Brain microvascular endothelial cell (primary cell): ENCODE results near the gene PHOX2A.

Experiments
- DNase-seq: peaks from one replicate; pipeline ENCODE4 v3.0.0-alpha.2; 2020
- H3K27ac ChIP-seq: fragments of 250-450 bp; sonication (Bioruptor Pico); 2 replicates; pipeline ENCODE4 v1.5.1; 2020; ENCODE audit warnings: mild to moderate bottlenecking, moderate library complexity
- H3K27me3 ChIP-seq: fragments of 250-450 bp; sonication (Bioruptor Pico); replicated peaks from 2 replicates; pipeline ENCODE4 v1.5.1; 2020; ENCODE audit warnings: mild to moderate bottlenecking
- H3K36me3 ChIP-seq: fragments of 250-450 bp; sonication (Bioruptor Pico); replicated peaks from 2 replicates; pipeline ENCODE4 v1.5.1; 2020; ENCODE audit warnings: mild to moderate bottlenecking
- H3K4me3 ChIP-seq: 2 replicates; pipeline ENCODE4 v1.5.1; 2011; ENCODE audit warnings: low read depth, mild to moderate bottlenecking, control low read depth, low read length, moderate library complexity
- in situ Hi-C: cut with HindIII; loops from 2 replicates; pipeline ENCODE4 v1.10.0; 2017; ENCODE audit warnings: low sequenced_read_pairs, low pct_ligation_motif_present
- TF ChIP-seq, protein P1 (sequence below): IDR thresholded peaks from 2 replicates; pipeline ENCODE4 v1.5.1; 2011; ENCODE audit warnings: low read depth, mild to moderate bottlenecking, moderate library complexity, low read length, control low read depth, inconsistent platforms; ENCODE audit errors: missing control alignments

PHOX2A gene

DNA sequence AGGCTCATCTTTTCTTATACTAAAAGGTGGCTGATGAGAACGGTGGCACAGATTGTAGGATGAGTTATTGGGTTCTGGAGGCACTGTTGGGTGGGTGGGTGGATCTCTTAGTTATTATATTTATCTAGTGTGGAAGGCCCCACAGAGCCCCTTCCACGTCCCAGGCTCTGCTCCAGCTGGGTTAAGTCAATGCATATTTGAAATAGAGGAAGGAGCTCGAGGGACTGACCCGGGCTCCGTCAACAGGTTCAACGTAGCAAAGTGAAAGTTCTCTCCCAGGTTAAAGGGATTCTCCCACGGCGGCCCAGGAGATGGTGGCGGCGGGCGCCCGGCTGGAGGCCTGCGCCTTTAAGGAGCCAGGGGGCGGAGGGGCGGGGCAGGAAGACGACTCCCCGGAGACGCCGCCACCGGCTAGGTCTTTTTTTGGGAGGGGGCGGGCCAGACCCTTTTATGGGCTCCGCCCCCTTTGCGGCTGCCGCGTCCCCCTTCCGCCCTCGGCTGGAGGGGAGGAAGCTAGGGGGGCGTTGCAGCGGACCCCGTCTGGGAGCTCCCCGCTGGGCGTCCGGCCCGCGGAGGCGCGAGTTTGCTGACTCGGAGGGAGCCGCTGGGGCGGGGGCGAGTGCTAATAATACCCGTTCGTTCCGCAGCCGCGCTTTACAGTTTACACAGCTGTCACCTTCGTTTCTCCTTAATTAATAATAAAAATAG is 20.9 kb downstream of the PHOX2A start:
- in situ Hi-C loops, result no loop called here
- Histone ChIP-seq H3K4me3 (peak overlapping the region; percentile 83), H3K27me3 (peaks cover 2% of the 10 kb centered on the region), H3K27ac (peak overlapping the region; percentile 80), H3K36me3 (peaks cover 1% of the 10 kb centered on the region)
- DNase-seq, result peak; percentile 83
- TF ChIP-seq, protein P1, sequence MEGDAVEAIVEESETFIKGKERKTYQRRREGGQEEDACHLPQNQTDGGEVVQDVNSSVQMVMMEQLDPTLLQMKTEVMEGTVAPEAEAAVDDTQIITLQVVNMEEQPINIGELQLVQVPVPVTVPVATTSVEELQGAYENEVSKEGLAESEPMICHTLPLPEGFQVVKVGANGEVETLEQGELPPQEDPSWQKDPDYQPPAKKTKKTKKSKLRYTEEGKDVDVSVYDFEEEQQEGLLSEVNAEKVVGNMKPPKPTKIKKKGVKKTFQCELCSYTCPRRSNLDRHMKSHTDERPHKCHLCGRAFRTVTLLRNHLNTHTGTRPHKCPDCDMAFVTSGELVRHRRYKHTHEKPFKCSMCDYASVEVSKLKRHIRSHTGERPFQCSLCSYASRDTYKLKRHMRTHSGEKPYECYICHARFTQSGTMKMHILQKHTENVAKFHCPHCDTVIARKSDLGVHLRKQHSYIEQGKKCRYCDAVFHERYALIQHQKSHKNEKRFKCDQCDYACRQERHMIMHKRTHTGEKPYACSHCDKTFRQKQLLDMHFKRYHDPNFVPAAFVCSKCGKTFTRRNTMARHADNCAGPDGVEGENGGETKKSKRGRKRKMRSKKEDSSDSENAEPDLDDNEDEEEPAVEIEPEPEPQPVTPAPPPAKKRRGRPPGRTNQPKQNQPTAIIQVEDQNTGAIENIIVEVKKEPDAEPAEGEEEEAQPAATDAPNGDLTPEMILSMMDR, result peak; percentile 30

DNA sequence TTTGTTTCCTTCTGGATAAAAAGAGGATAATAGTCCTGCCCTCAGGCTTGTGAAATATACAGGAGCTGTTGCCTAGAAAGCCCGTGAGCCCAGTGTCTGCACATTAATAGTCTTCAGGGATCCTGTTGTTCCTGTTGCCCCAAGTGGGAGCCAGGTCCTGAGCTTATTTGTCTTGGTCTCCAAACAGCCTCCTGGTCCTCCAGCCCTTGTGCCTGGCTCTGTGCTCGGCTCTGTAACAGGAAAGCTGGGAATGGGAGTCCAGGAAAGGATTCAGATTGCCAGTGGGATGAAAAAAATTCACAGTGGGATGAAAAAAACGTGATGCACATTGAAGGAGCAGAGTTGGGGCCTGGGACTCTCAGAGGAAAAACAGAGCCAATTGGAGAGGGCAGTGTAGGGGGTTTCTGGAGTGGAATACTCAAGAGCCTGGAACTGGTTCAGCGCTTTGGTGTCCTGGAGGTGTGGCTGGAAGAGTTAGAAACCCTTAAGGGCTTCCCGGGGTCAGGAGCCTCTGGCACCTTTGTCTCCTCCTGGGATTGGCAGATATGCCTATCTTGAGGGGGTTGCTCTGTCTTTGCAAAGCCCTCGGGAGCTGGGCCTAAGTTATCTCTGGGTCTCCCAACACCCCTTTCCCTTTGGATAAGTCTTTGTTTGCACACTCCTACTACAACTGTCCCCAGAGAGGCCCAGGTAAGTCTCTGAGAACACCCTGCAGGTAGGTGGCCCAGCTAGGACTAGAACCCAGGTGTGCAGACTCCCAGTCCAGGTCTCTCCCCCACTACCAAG is 21.7 kb downstream of the PHOX2A start:
- peak overlapping the region; percentile 83 for H3K4me3 ChIP-seq
- H3K27me3 ChIP-seq, result peaks cover 2% of the 10 kb centered on the region
- in situ Hi-C loops, result no loop called here
- DNase-seq, result no peak
- no peaks in the 10 kb centered on the region for H3K36me3 ChIP-seq
- TF ChIP-seq, protein P1, result no peak
- no peak overlapping the region for H3K27ac ChIP-seq

DNA sequence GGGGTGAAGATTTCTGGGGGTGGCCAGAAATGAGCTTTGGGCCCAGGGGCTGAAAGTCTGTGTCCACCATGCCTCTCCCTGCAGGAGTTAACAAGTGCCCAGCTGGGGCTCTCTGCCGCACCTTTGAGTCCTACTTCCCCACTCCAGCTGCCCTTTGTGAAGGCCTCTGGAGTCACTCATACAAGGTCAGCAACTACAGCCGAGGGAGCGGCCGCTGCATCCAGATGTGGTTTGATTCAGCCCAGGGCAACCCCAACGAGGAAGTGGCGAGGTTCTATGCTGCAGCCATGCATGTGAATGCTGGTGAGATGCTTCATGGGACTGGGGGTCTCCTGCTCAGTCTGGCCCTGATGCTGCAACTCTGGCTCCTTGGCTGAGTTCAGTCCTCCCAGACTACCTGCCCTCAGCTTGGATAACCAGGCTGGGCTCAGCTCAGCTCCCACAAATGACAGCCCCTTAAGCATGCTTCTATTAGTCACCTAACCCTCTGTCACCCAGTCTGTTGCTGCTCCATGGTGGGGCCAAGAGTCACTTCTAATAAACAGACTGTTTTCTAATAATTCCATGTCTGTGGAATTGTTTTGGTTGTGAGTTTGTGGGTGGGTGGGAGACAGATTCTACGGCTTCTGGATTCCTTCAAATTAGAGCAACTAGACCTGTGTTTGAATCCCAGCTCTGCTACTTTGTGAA is 22.4 kb downstream of the PHOX2A start:
- Histone ChIP-seq H3K36me3 (no peaks in the 10 kb centered on the region), H3K27me3 (peaks cover 2% of the 10 kb centered on the region), H3K27ac (no peak overlapping the region), H3K4me3 (no peak overlapping the region)
- no peak for DNase-seq
- TF ChIP-seq, protein P1, result no peak
- in situ Hi-C loops, result no loop called here

DNA sequence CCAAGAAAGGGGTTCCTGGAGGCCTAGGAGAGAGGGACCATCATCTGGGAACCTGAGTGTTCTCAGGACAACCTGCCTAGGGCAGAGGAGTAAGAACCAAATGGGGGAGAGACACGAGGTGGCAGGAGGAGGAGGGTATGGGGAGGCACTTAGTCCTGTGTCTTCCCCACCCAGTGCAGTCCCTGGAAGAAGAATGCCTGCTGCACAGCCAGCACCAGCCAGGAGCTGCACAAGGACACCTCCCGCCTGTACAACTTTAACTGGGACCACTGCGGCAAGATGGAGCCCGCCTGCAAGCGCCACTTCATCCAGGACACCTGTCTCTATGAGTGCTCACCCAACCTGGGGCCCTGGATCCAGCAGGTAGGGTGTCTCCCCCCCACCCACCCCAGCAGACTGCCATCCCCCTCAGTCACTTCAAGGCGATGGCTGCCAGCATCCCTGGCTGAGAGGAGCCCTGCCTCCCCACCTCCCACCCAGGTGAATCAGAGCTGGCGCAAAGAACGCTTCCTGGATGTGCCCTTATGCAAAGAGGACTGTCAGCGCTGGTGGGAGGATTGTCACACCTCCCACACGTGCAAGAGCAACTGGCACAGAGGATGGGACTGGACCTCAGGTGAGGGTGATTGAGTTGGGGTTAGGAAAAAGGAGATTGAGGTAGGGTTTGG is 23.1 kb downstream of the PHOX2A start:
- peaks cover 2% of the 10 kb centered on the region for H3K27me3 ChIP-seq
- no peaks in the 10 kb centered on the region for H3K36me3 ChIP-seq
- TF ChIP-seq, protein P1, result no peak
- in situ Hi-C loops, result no loop called here
- no peak for DNase-seq
- no peak overlapping the region for H3K27ac ChIP-seq
- no peak overlapping the region for H3K4me3 ChIP-seq

DNA sequence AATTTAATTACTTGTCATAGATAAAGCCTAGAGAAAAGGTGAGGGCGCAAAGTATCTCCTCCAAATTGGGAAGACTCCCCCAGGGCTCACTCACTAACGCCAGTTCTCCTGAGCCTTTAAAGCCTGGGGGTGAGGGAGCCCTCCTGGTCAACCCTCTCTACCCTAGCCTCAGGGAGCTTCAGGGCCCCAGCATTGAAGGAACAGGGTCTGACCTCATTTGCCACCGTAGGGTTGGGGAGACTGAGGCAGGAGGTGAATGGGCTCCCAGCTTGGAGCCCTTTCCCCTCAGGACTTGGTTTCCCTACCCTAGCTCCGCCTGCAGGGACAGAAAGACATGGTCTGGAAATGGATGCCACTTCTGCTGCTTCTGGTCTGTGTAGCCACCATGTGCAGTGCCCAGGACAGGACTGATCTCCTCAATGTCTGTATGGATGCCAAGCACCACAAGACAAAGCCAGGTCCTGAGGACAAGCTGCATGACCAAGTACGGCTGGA is 25.7 kb downstream of the PHOX2A start:
- no peak overlapping the region for H3K27ac ChIP-seq
- DNase-seq, result no peak
- H3K36me3 ChIP-seq, result no peaks in the 10 kb centered on the region
- no peak overlapping the region for H3K4me3 ChIP-seq
- H3K27me3 ChIP-seq, result peaks cover 4% of the 10 kb centered on the region
- TF ChIP-seq, protein P1, result no peak
- in situ Hi-C loops, result no loop called here
